Measurements from ENCODE around the gene TRMT1. TPM values are rescaled to one million over a fixed set of nuclear protein-coding genes. Genes with fewer than 3 reads are reported as not detected.

TRMT1 gene
- total and polyA plus RNA-seq, 2 donors (not counting 1 experiment from before 2014, with no cell fraction given), result 91.8 to 281 TPM

DNA sequence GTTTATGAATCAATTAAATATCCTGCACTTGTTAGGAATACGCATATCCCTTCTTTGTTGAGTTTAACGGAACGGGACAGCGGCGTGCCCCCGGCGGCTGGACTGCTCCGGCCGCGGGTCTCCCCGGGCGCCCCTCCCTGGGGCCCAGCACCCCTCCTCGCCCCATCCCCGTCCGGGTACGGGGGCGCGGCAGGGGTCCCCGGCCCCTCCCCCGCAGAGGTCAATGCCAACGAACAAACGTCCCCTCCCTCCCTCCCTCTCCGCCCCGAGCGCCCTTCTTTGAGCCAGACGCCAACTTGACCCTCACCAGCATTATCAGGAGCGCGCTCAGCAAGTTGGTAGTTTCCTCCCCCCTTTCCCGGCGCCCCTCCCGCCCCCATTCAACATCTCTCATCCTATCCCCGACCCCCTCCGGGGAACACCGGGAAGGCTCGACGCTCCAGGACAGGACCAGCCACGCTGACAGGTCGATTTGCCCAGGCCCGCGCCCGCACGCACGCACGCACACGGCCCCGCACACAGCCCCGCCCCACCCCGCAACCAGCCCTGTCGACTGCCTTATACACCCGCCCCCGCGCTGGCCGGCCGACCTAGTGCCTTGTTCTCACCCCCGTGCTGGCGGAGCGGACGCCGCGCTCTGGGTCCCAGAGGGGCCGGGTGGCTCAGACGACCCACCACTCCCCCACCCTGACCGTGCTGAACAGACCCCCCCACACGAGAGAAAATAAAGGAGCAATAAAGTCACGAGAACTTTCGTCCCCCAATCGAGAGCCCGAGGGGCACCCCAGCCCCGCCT lies 18.9 kb downstream of the TRMT1 start:
- Histone ChIP-seq H3K9ac (ENCODE audit: low read length) (peak overlapping the region; percentile 78), H3K4me1 (ENCODE audit: control insufficient read depth in 2 of 2, insufficient read depth in 2 of 2, low read length in 2 of 2) (peaks cover 30 to 65% of the 10 kb centered on the region in 2 donors), H4K20me1 (ENCODE audit: control insufficient read depth, insufficient read depth, low read length, poor library complexity, severe bottlenecking) (peaks cover 39% of the 10 kb centered on the region), H3K79me2 (ENCODE audit: control insufficient read depth, insufficient read depth, low read length) (peaks cover 50% of the 10 kb centered on the region), H3K27me3 (replicated peaks in 1 of 4; ENCODE audit: control extremely low read depth in 1 of 4, control insufficient read depth in 3 of 4, insufficient read depth in 4 of 4, low read length in 3 of 4) (no peaks in the 10 kb centered on the region), H2AFZ (ENCODE audit: insufficient read depth, low read depth, low read length, poor library complexity, severe bottlenecking) (peak overlapping the region; percentile 20), H3K4me2 (replicated peaks; ENCODE audit: low read depth, low read length, poor library complexity, severe bottlenecking) (peak overlapping the region; percentile 99), H3K27ac (ENCODE audit: low read length in 2 of 2) (peak overlapping the region; percentile 73 to 87), H3K4me3 (ENCODE audit: control extremely low read depth in 1 of 5, extremely low read depth in 1 of 5, insufficient read depth in 1 of 5, low read depth in 2 of 5, low read length in 4 of 5) (peak overlapping the region; percentile 59 to 96 (median 92)), H3K36me3 (replicated peaks in 1 of 2; ENCODE audit: control extremely low read depth in 1 of 2, control insufficient read depth in 1 of 2, extremely low read depth in 1 of 2, insufficient read depth in 2 of 2, low read length in 1 of 2) (peaks cover 3 to 29% of the 10 kb centered on the region in 2 experiments), H3K9me3 (ENCODE audit: control extremely low read depth in 1 of 3, control insufficient read depth in 2 of 3, insufficient read depth in 1 of 3, low read length in 2 of 3) (peaks cover 0 to 4% (median 0%) of the 10 kb centered on the region in 3 donors)
- Mint-ChIP-seq H3K4me3 (peak overlapping the region; percentile 93), H3K27ac (peak overlapping the region; percentile 98), H3K9me3 (ENCODE audit: insufficient read depth) (no peaks in the 10 kb centered on the region), H3K4me1 (peaks cover 58% of the 10 kb centered on the region), H3K27me3 (no peaks in the 10 kb centered on the region)
- TF ChIP-seq, protein P1, sequence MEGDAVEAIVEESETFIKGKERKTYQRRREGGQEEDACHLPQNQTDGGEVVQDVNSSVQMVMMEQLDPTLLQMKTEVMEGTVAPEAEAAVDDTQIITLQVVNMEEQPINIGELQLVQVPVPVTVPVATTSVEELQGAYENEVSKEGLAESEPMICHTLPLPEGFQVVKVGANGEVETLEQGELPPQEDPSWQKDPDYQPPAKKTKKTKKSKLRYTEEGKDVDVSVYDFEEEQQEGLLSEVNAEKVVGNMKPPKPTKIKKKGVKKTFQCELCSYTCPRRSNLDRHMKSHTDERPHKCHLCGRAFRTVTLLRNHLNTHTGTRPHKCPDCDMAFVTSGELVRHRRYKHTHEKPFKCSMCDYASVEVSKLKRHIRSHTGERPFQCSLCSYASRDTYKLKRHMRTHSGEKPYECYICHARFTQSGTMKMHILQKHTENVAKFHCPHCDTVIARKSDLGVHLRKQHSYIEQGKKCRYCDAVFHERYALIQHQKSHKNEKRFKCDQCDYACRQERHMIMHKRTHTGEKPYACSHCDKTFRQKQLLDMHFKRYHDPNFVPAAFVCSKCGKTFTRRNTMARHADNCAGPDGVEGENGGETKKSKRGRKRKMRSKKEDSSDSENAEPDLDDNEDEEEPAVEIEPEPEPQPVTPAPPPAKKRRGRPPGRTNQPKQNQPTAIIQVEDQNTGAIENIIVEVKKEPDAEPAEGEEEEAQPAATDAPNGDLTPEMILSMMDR (IDR thresholded peaks at IDR 0.05), result no peak
- no peak for TF ChIP-seq EZH2 (IDR thresholded peaks at IDR 0.05; ENCODE audit: borderline replicate concordance, insufficient read depth, low read depth, low read length, poor library complexity, severe bottlenecking)
- ChIA-PET POLR2A (interaction anchor here (1.7 to 4.2 kb wide), 3 partner anchors 7 to 132 kb away, joined by 10 to 107 read pairs (median 41); partner anchors contain the start of gene LYL1), CTCF (interaction anchor here (0.7 to 8.2 kb wide), 4 partner anchors 8 to 117 kb away, joined by 3 to 285 read pairs (median 90); no protein-coding TSS in a partner anchor)
- ATAC-seq (ENCODE audit: low read depth), result peak; percentile 4
- peak; percentile 73 for DNase-seq
- 0% methylated on average over 57 of the region's 69 CpGs for WGBS (ENCODE audit: insufficient coverage)
- intact Hi-C loops (cut with micrococcal nuclease), result no loop called here

All from B cell (primary cell).